Stimulated activated CD4-positive, alpha-beta T cell treated with anti-CD3 and anti-CD28 coated beads, Interleukin-2, amount 100 ng/mL, for 48 hours (primary cell): ENCODE data around the gene DARS1.

Experiments used
- DNase-seq, 2 donors: peaks; one replicate each; pipeline ENCODE4 v3.0.0-alpha.2; 2020

The DARS1 gene

GRCh38 chr2:136014411-136014810 lies 29.0 kb upstream of the DARS1 start:
- DNase-seq: no peak

- DNase-seq: no peak
Observed at GRCh38 chr2:136013955-136014354, 28.5 kb upstream of the DARS1 start.

GRCh38 chr2:136013136-136013685 lies 27.8 kb upstream of the DARS1 start:
- DNase-seq: no peak

GRCh38 chr2:136012315-136012714 lies 26.9 kb upstream of the DARS1 start:
- DNase-seq: no peak

GRCh38 chr2:136010126-136010525 lies 24.7 kb upstream of the DARS1 start:
- no peak for DNase-seq

- peak; percentile 28 to 42 for DNase-seq
Observed at GRCh38 chr2:136008205-136008865, 22.9 kb upstream of the DARS1 start.

- no peak for DNase-seq
Observed at GRCh38 chr2:136006658-136007057, 21.2 kb upstream of the DARS1 start.

- DNase-seq: no peak
Observed at GRCh38 chr2:136005462-136006196, 20.2 kb upstream of the DARS1 start.

- no peak for DNase-seq
Observed at GRCh38 chr2:136004965-136005364, 19.5 kb upstream of the DARS1 start.

GRCh38 chr2:136001131-136001530 lies 15.7 kb upstream of the DARS1 start:
- no peak for DNase-seq

- no peak for DNase-seq
Observed at GRCh38 chr2:136000502-136000901, 15.1 kb upstream of the DARS1 start.

GRCh38 chr2:135999899-136000298 lies 14.5 kb upstream of the DARS1 start:
- no peak for DNase-seq

GRCh38 chr2:135998879-135999278 lies 13.5 kb upstream of the DARS1 start:
- DNase-seq: no peak

GRCh38 chr2:135997380-135997779 lies 12.0 kb upstream of the DARS1 start:
- no peak for DNase-seq

GRCh38 chr2:135996304-135996703 lies 10.9 kb upstream of the DARS1 start:
- no peak for DNase-seq

- DNase-seq: no peak
Observed at GRCh38 chr2:135994281-135994680, 8.9 kb upstream of the DARS1 start.

GRCh38 chr2:135993421-135993820 lies 8.0 kb upstream of the DARS1 start:
- no peak for DNase-seq

- DNase-seq: no peak
Observed at GRCh38 chr2:135991861-135992260, 6.4 kb upstream of the DARS1 start.

- no peak for DNase-seq
Observed at GRCh38 chr2:135987441-135987840, 2.0 kb upstream of the DARS1 start.

GRCh38 chr2:135986507-135986906 lies 1.1 kb upstream of the DARS1 start:
- DNase-seq: no peak

- DNase-seq: peak in 1 of 2 donors; percentile 67
Observed at GRCh38 chr2:135985826-135986393, 484 bp upstream of the DARS1 start.

GRCh38 chr2:135984199-135985017 lies 1.0 kb downstream of the DARS1 start:
- DNase-seq: no peak

GRCh38 chr2:135980434-135981079 lies 4.9 kb downstream of the DARS1 start:
- DNase-seq: no peak
